ENCODE data around the gene IFNAR1.
"Not testable (repeated sequence)": the region's sequence is repeated elsewhere in the genome, so short reads cannot be mapped to it uniquely, and the experiment has no call there.

IFNAR1 gene

DNA sequence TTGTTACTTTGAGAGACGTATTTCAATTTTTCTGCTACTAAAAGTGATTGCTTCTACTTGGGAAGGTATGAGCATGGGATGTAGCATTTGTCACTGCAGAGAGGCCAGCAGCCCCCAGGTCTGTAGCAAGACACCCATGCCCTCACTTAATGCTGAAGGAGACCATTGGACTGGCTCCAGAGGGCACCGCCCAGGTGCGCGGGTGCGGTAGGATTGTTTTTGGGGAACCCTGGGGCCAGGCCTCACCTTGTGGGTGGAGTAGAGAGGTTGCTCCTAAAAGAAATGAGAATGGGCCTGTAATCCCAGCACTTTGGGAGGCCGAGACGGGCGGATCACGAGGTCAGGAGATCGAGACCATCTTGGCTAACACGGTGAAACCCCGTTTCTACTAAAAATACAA lies 47.8 kb downstream of the IFNAR1 start:
- peaks cover under 1% of the 10 kb centered on the region for H3K9me3 ChIP-seq (ENCODE audit: control insufficient read depth, low read length)
- no peak for DNase-seq
- no peaks in the 10 kb centered on the region for H3K4me1 ChIP-seq (ENCODE audit: control insufficient read depth, insufficient read depth, low read length, poor library complexity, severe bottlenecking)
- H3K36me3 ChIP-seq (ENCODE audit: control insufficient read depth, insufficient read depth, low read length), result no peaks in the 10 kb centered on the region
- no peaks in the 10 kb centered on the region for H3K27me3 ChIP-seq (replicated peaks; ENCODE audit: control insufficient read depth, insufficient read depth, low read length, poor library complexity, severe bottlenecking)
- H3K27ac ChIP-seq (ENCODE audit: insufficient read depth, low read length, poor library complexity, severe bottlenecking), result no peak overlapping the region
- H3K4me3 ChIP-seq (ENCODE audit: insufficient read depth, low read depth, low read length, poor library complexity, severe bottlenecking), result no peak overlapping the region

DNA sequence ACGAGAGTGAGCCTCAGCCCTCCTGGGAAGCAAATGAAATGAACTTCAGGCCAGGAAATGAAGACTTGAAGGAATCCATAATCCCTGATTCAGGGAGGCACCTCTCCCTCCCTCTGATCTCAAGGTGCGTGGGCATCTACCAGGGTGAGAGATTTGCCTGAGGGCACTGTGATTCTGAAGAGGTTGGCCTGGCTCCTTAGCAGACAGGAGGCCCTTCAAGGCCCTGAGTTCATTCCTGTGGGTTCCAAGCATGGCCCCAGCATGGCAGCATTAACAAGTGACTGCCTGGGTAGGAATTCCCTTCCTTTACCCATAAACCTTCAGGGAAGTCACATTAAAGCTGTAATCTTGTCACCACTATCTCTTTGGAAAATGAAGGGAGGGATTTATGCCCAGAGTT lies 48.7 kb downstream of the IFNAR1 start:
- no peak overlapping the region for H3K4me3 ChIP-seq (ENCODE audit: insufficient read depth, low read depth, low read length, poor library complexity, severe bottlenecking)
- no peaks in the 10 kb centered on the region for H3K4me1 ChIP-seq (ENCODE audit: control insufficient read depth, insufficient read depth, low read length, poor library complexity, severe bottlenecking)
- H3K36me3 ChIP-seq (ENCODE audit: control insufficient read depth, insufficient read depth, low read length), result no peaks in the 10 kb centered on the region
- no peak overlapping the region for H3K27ac ChIP-seq (ENCODE audit: insufficient read depth, low read length, poor library complexity, severe bottlenecking)
- H3K27me3 ChIP-seq (replicated peaks; ENCODE audit: control insufficient read depth, insufficient read depth, low read length, poor library complexity, severe bottlenecking), result no peaks in the 10 kb centered on the region
- DNase-seq, result no peak
- H3K9me3 ChIP-seq (ENCODE audit: control insufficient read depth, low read length), result no peaks in the 10 kb centered on the region

DNA sequence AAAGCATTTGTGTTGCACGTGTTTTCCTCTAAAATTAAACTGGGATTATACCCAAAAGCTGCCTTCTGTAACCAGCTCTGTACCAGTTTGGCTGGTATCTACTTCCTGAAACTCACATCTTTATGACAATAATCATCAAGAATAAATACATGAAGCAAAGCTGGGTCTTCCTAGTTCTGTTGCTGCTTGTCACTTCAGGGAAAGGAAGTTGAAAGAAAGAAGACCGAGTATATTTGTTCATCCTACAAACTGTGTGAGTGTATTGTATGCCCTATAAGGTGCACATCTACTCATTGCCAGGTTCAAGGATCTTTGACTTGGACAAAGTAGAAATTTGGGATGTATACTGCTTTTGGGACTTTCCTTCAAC lies 49.3 kb downstream of the IFNAR1 start:
- H3K27me3 ChIP-seq (replicated peaks; ENCODE audit: control insufficient read depth, insufficient read depth, low read length, poor library complexity, severe bottlenecking), result no peaks in the 10 kb centered on the region
- no peak for DNase-seq
- H3K27ac ChIP-seq (ENCODE audit: insufficient read depth, low read length, poor library complexity, severe bottlenecking), result no peak overlapping the region
- no peaks in the 10 kb centered on the region for H3K4me1 ChIP-seq (ENCODE audit: control insufficient read depth, insufficient read depth, low read length, poor library complexity, severe bottlenecking)
- H3K36me3 ChIP-seq (ENCODE audit: control insufficient read depth, insufficient read depth, low read length), result no peaks in the 10 kb centered on the region
- no peaks in the 10 kb centered on the region for H3K9me3 ChIP-seq (ENCODE audit: control insufficient read depth, low read length)
- no peak overlapping the region for H3K4me3 ChIP-seq (ENCODE audit: insufficient read depth, low read depth, low read length, poor library complexity, severe bottlenecking)

DNA sequence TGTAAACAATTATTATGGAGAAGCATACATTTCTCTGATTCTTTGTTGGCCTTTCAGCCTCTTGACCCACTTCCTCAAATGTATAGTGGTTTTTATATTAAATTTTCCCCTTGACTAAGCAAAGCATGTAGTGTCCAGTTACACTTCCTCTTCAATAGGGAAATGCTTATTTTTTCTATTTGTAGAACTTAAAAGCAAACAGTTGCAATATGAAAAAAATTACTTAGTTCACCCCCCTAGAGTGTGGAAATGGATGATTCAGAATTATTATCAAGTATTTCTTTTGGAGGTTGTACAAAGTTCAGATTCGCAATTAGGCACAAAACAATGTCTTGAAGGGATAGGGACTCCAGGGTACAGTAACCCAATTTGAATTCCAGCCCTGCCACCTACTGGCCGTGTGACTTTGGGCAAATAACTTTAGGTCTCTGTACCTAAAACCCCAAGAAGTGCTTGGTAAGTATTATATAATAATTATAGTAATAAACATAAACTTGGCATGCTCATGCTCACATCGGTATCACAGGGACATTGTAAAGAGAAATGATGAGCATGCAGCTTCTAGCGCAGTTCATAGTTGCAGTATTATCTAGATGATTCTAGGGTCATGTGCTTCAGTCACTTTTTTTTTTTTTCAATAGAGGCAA lies 49.8 kb downstream of the IFNAR1 start:
- H3K4me1 ChIP-seq (ENCODE audit: control insufficient read depth, insufficient read depth, low read length, poor library complexity, severe bottlenecking), result peaks cover under 1% of the 10 kb centered on the region
- no peaks in the 10 kb centered on the region for H3K27me3 ChIP-seq (replicated peaks; ENCODE audit: control insufficient read depth, insufficient read depth, low read length, poor library complexity, severe bottlenecking)
- peak in 2 of 3 donors; percentile 18 to 29 for DNase-seq
- H3K9me3 ChIP-seq (ENCODE audit: control insufficient read depth, low read length), result no peaks in the 10 kb centered on the region
- H3K4me3 ChIP-seq (ENCODE audit: insufficient read depth, low read depth, low read length, poor library complexity, severe bottlenecking), result no peak overlapping the region
- no peaks in the 10 kb centered on the region for H3K36me3 ChIP-seq (ENCODE audit: control insufficient read depth, insufficient read depth, low read length)
- H3K27ac ChIP-seq (ENCODE audit: insufficient read depth, low read length, poor library complexity, severe bottlenecking), result no peak overlapping the region

DNA sequence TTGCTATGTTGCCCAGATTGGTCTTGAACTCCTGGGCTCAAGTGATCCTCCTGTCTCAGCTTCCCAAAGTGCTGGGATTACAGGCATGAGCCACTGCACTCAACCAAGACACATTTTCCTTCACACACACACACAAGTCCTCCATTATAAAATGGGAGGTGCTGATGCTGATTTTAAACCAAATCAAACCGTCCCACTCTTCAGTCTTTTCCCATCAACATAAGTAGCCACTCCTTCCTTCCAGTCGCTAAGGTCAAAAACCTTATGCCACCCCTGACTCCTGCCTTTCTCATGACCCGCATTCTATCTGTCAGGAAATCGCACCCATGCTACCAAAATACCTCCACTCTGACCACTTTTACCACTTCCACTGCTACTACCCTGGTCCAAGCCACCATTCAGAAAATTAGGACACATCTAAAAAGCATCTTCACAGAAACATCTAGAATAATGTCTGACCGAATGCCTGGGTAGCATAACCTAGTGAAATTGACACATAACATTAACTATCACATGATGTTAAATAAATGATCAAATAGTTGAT lies 50.4 kb downstream of the IFNAR1 start:
- H3K4me1 ChIP-seq (ENCODE audit: control insufficient read depth, insufficient read depth, low read length, poor library complexity, severe bottlenecking), result peaks cover 6% of the 10 kb centered on the region
- no peak for DNase-seq

DNA sequence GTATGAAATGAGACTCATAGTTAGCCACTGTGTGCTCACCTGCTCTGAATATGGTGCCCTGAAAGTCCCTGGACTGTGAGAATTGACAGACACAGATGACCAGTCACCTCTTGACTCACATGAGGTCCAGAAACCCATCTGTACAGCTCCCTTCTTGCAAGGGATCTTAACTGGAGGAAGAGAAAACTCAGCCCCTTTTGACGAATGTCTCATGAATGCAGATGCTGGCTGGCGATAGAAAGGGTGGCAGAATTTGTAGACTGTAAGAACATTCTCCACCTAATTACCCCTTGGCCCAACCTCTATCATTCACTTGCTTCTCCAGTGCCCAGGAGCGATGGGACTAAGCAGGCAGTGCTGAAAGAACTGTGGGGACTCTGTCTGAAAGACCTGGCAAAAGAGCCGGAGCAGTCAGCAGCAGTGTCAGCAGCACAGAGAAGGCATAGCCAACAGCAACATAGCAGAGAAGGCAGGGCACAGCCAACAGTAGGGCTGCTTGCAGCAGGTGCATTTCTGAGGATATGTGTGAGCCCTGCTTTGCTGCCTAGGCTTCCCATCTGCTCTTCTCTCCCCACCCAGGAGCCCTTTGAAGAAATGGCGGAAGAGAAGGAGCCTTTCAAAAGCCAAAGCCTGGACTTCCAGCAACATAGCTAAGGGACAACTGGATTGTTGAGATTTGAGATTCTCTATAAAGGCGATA lies 52.6 kb downstream of the IFNAR1 start:
- Histone ChIP-seq H3K27ac (ENCODE audit: insufficient read depth, low read length, poor library complexity, severe bottlenecking) (no peak overlapping the region), H3K4me1 (ENCODE audit: control insufficient read depth, insufficient read depth, low read length, poor library complexity, severe bottlenecking) (peaks cover 20% of the 10 kb centered on the region), H3K9me3 (ENCODE audit: control insufficient read depth, low read length) (no peaks in the 10 kb centered on the region), H3K36me3 (ENCODE audit: control insufficient read depth, insufficient read depth, low read length) (no peaks in the 10 kb centered on the region), H3K4me3 (ENCODE audit: insufficient read depth, low read depth, low read length, poor library complexity, severe bottlenecking) (no peak overlapping the region), H3K27me3 (replicated peaks; ENCODE audit: control insufficient read depth, insufficient read depth, low read length, poor library complexity, severe bottlenecking) (no peaks in the 10 kb centered on the region)
- no peak for DNase-seq

More for the DNA sequence above, 50.4 kb downstream of the IFNAR1 start:
- Histone ChIP-seq H3K27me3 (replicated peaks; ENCODE audit: control insufficient read depth, insufficient read depth, low read length, poor library complexity, severe bottlenecking) (no peaks in the 10 kb centered on the region), H3K9me3 (ENCODE audit: control insufficient read depth, low read length) (no peaks in the 10 kb centered on the region), H3K36me3 (ENCODE audit: control insufficient read depth, insufficient read depth, low read length) (no peaks in the 10 kb centered on the region), H3K4me3 (ENCODE audit: insufficient read depth, low read depth, low read length, poor library complexity, severe bottlenecking) (no peak overlapping the region), H3K27ac (ENCODE audit: insufficient read depth, low read length, poor library complexity, severe bottlenecking) (no peak overlapping the region)

DNA sequence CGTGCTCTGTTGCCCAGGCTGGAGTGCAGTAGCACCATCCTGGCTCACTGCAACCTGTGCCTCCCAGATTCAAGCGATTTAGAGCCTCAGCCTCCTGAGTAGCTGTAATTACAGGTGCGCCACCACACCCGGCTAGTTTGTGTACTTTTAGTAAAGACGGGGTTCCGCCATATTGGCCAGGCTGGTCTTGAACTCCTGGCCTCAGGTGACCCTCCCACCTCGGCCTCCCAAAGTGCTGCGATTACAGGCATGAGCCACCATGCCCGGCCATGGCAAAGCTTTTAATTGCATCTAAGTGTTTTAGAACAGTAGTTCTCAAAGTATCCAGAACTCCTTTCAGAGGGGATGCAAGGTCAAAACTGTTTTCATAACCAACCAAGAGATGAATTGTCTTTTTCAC lies 53.3 kb downstream of the IFNAR1 start:
- no peak for DNase-seq

DNA sequence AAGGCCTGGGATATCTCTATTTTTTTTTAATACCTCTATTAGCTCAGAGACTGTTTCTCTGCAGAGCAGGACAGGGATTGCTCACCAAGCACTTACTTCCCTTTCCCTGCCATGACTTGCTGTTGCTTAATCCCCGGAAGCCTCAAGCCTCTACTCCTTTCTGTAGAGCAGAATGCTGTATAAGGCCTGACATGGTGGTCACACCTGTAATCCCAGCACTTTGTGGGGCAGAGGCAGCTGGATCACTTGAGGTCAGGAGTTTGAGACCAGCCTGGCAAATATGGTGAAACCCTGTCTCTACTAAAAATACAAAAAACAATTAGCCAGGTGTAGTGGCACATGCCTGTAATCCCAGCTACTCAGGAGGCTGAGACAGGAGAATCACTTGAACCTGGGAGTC lies 55.2 kb downstream of the IFNAR1 start:
- Histone ChIP-seq H3K4me1 (ENCODE audit: control insufficient read depth, insufficient read depth, low read length, poor library complexity, severe bottlenecking) (peaks cover 40% of the 10 kb centered on the region), H3K27ac (ENCODE audit: insufficient read depth, low read length, poor library complexity, severe bottlenecking) (peak overlapping the region; percentile 65)

More for the DNA sequence above, 53.3 kb downstream of the IFNAR1 start:
- H3K27ac ChIP-seq (ENCODE audit: insufficient read depth, low read length, poor library complexity, severe bottlenecking), result no peak overlapping the region
- peaks cover 28% of the 10 kb centered on the region for H3K4me1 ChIP-seq (ENCODE audit: control insufficient read depth, insufficient read depth, low read length, poor library complexity, severe bottlenecking)
- no peaks in the 10 kb centered on the region for H3K27me3 ChIP-seq (replicated peaks; ENCODE audit: control insufficient read depth, insufficient read depth, low read length, poor library complexity, severe bottlenecking)
- no peaks in the 10 kb centered on the region for H3K36me3 ChIP-seq (ENCODE audit: control insufficient read depth, insufficient read depth, low read length)
- H3K9me3 ChIP-seq (ENCODE audit: control insufficient read depth, low read length), result no peaks in the 10 kb centered on the region
- H3K4me3 ChIP-seq (ENCODE audit: insufficient read depth, low read depth, low read length, poor library complexity, severe bottlenecking), result no peak overlapping the region

DNA sequence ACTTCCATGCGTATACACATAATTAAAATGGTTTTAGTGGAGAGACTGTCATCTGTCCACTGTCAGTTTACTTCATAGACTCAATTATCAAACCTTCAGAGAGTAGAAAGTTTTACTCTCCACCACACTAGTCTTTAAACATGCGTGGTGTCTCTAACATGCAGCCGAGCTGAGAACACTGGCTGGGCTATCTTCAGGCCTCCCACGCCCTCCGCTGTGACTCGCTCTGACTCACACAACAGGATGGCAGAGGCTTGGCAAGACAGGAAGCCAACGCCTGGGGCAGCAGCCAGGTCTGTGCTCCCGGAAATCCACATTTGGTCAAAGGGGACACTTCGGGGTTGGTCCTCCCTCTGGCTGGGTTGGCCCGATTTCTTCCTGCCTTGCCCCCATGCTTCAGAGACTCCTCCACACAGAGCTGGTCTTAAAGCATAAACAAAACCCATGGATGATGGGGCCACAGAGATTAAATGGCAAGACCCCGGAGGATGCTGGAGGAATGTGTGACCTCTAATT lies 55.8 kb downstream of the IFNAR1 start:
- no peaks in the 10 kb centered on the region for H3K36me3 ChIP-seq (ENCODE audit: control insufficient read depth, insufficient read depth, low read length)
- peaks cover 46% of the 10 kb centered on the region for H3K4me1 ChIP-seq (ENCODE audit: control insufficient read depth, insufficient read depth, low read length, poor library complexity, severe bottlenecking)
- peak overlapping the region; percentile 65 for H3K27ac ChIP-seq (ENCODE audit: insufficient read depth, low read length, poor library complexity, severe bottlenecking)
- H3K27me3 ChIP-seq (replicated peaks; ENCODE audit: control insufficient read depth, insufficient read depth, low read length, poor library complexity, severe bottlenecking), result no peaks in the 10 kb centered on the region
- no peaks in the 10 kb centered on the region for H3K9me3 ChIP-seq (ENCODE audit: control insufficient read depth, low read length)
- DNase-seq, result peak; percentile 70 to 74 (median 74)
- peak overlapping the region; percentile 19 for H3K4me3 ChIP-seq (ENCODE audit: insufficient read depth, low read depth, low read length, poor library complexity, severe bottlenecking)

More for the DNA sequence above, 55.2 kb downstream of the IFNAR1 start:
- H3K27me3 ChIP-seq (replicated peaks; ENCODE audit: control insufficient read depth, insufficient read depth, low read length, poor library complexity, severe bottlenecking); H3K9me3 ChIP-seq (ENCODE audit: control insufficient read depth, low read length); H3K4me3 ChIP-seq (ENCODE audit: insufficient read depth, low read depth, low read length, poor library complexity, severe bottlenecking); H3K36me3 ChIP-seq (ENCODE audit: control insufficient read depth, insufficient read depth, low read length); DNase-seq: not testable (repeated sequence)

DNA sequence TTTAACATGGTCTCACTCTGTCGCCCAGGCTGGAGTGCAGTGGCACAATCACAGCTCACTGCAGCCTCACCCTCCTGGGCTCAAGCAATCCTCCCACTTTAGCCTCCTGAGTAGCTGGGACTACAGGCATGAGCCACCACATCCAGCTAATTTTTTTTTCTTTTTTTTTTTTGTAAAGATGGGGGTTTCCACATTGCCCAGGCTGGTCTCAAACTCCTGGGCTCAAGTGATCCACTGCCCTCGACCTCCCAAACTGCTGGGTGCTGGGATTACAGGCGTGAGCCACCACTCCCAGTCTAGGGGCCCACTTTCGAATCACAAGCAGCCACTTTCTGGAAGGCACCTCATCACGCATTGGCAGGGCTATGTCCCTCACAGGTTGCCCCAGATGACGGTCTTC lies 56.6 kb downstream of the IFNAR1 start:
- Histone ChIP-seq H3K4me1 (ENCODE audit: control insufficient read depth, insufficient read depth, low read length, poor library complexity, severe bottlenecking) (peaks cover 47% of the 10 kb centered on the region), H3K27ac (ENCODE audit: insufficient read depth, low read length, poor library complexity, severe bottlenecking) (peak overlapping the region; percentile 65)
- not testable (repeated sequence) for H3K36me3 ChIP-seq (ENCODE audit: control insufficient read depth, insufficient read depth, low read length); H3K9me3 ChIP-seq (ENCODE audit: control insufficient read depth, low read length); H3K4me3 ChIP-seq (ENCODE audit: insufficient read depth, low read depth, low read length, poor library complexity, severe bottlenecking); DNase-seq; H3K27me3 ChIP-seq (replicated peaks; ENCODE audit: control insufficient read depth, insufficient read depth, low read length, poor library complexity, severe bottlenecking)

Measured in effector memory CD4-positive, alpha-beta T cell (primary cell).